ENCODE results near the gene DGKZ. TPM values are rescaled to one million over a fixed set of nuclear protein-coding genes. Genes with fewer than 3 reads are reported as not detected.
"Not testable (repeated sequence)": the region's sequence is repeated elsewhere in the genome, so short reads cannot be mapped to it uniquely, and the experiment has no call there.

Gene DGKZ
- total and polyA plus RNA-seq, 8 donors: 24.0 to 405 (median 61.7) TPM

DNA sequence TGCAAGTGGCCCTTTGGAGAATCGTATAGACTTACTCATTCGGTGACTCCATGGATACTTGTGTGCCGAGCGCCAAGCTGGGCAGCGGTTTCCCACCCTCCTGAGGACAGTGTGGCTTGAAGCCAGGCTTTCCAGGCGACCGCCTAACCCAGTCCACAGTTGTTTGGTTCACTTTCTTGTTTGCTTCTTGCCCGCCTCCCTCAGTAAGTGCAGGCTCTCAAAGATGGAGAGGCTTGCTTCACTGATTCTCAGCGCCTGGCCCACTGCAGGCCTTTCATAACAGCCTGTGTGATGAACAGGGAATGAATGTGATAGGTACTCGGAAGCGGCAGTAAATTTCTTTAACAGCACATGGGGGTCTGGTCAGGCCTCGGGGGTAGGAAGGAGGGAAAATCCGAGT, 23.0 kb downstream of the DGKZ start:
- intact Hi-C loops (cut with DNase I; ENCODE audit: low total_unique reads): no loop called here
- 83 to 92% (median 90%) methylated on average over 13 of the region's 13 CpGs for WGBS, 5 donors
- no peak overlapping the region for H3K27ac ChIP-seq
- peaks cover 50 to 83% (median 78%) of the 10 kb centered on the region in 4 donors for H3K36me3 ChIP-seq
- no peak for DNase-seq
- peaks cover 0 to 17% (median 13%) of the 10 kb centered on the region in 4 donors for H3K4me1 ChIP-seq
- no peaks in the 10 kb centered on the region for H3K27me3 ChIP-seq
- H3K9me3 ChIP-seq: no peaks in the 10 kb centered on the region
- TF ChIP-seq CTCF (IDR thresholded peaks at IDR 0.05): no peak
- no peak for TF ChIP-seq EP300 (IDR thresholded peaks at IDR 0.05)
- no peak for TF ChIP-seq POLR2AphosphoS5 (IDR thresholded peaks at IDR 0.05)
- no peak for TF ChIP-seq POLR2A (IDR thresholded peaks at IDR 0.05)
- no peak overlapping the region for H3K4me3 ChIP-seq

DNA sequence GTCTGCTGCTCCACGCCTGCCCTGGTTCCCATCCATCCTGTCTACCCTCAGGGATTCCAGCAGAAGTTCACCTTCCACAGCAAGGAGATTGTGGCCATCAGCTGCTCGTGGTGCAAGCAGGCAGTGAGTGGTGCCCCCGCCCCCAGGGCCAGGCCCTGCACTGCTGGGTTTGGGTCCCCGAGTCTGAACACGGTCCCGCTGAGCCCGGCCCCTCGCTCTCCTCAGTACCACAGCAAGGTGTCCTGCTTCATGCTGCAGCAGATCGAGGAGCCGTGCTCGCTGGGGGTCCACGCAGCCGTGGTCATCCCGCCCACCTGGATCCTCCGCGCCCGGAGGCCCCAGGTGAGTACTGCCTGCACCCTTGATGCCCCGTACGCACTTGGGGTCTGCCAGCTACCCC, 24.0 kb downstream of the DGKZ start:
- H3K36me3 ChIP-seq: peaks cover 60 to 92% (median 87%) of the 10 kb centered on the region in 4 donors
- H3K27me3 ChIP-seq; H3K9me3 ChIP-seq; H3K27ac ChIP-seq; DNase-seq; H3K4me3 ChIP-seq; intact Hi-C loops (cut with DNase I; ENCODE audit: low total_unique reads): not testable (repeated sequence)
- peaks cover 0 to 17% (median 13%) of the 10 kb centered on the region in 4 donors for H3K4me1 ChIP-seq
- WGBS, 5 donors: 93 to 98% (median 96%) methylated on average over 15 to 19 of the region's 19 CpGs

DNA sequence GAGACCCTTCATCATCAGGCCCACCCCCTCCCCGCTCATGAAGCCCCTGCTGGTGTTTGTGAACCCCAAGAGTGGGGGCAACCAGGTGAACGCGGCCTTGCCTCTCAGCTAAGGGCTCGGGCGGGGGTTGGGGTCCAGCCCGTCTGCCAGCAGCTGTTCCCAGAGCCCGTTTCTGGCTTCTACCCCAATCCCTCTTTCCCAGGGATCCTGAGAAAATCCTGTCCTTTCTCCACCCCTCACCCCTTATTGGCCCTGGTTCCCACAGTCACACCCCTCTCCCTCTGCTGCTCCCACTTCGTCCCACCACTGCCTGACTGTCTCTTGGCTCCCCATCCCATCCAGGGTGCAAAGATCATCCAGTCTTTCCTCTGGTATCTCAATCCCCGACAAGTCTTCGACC, 24.8 kb downstream of the DGKZ start:
- TF ChIP-seq CTCF (IDR thresholded peaks at IDR 0.05): no peak
- no peak for TF ChIP-seq POLR2AphosphoS5 (IDR thresholded peaks at IDR 0.05)
- TF ChIP-seq POLR2A (IDR thresholded peaks at IDR 0.05): no peak
- TF ChIP-seq EP300 (IDR thresholded peaks at IDR 0.05): no peak
- Histone ChIP-seq H3K4me1 (peaks cover 0 to 10% (median 9%) of the 10 kb centered on the region in 4 donors), H3K36me3 (peaks cover 67 to 93% (median 89%) of the 10 kb centered on the region in 4 donors), H3K4me3 (no peak overlapping the region), H3K9me3 (no peaks in the 10 kb centered on the region), H3K27ac (no peak overlapping the region), H3K27me3 (no peaks in the 10 kb centered on the region)
- WGBS, 5 donors: 76 to 86% (median 82%) methylated on average over 10 of the region's 10 CpGs
- intact Hi-C loops (cut with DNase I; ENCODE audit: low total_unique reads): no loop called here
- no peak for DNase-seq

GRCh38 chr11:46372501-46372900, 25.2 kb downstream of the DGKZ start:
- H3K4me3 ChIP-seq; DNase-seq; H3K27me3 ChIP-seq; intact Hi-C loops (cut with DNase I; ENCODE audit: low total_unique reads); H3K27ac ChIP-seq; H3K4me1 ChIP-seq; H3K9me3 ChIP-seq: not testable (repeated sequence)
- H3K36me3 ChIP-seq: peaks cover 72 to 97% (median 93%) of the 10 kb centered on the region in 4 donors
- WGBS, 5 donors: 90 to 96% (median 92%) methylated on average over 9 to 15 of the region's 15 CpGs

DNA sequence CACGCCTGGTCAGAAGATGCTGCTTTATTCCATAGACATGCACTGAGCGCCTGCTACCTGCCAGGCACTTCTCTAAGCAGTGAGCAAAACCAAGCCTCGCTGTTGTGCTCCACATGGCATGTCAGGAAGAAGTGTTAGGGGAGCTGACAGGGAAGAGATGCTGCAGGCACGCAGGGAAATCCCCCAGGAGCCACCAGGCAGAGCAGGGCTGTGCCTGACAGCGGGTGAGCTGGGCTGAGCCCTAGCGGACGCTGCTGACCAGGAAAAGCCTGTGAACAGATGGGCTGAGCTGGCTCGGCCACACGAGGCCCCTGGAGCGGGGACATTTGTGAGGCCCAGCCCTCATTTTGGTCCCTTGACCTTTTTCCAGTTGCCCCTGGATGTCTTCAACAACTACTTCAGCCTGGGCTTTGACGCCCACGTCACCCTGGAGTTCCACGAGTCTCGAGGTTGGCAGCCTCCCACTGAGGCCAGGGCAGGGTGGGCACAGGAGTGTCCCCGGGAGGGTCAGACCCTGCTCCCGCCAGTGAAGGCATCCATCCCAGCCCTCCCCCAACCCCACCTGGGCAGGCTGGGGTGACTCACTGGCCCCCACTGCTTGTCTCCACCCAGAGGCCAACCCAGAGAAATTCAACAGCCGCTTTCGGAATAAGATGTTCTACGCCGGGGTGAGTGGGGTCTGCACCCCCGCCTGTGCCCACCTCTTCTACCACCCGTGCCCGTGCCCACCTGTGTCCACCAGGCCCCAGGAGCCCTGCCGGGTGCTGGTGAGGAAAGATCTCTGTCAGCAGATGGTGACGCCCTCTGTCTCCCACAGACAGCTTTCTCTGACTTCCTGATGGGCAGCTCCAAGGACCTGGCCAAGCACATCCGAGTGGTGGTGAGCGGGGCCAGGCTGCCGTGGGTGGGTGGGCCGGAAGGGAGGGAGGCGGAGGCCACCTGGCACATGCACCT, 26.8 kb downstream of the DGKZ start:
- 84 to 93% (median 93%) methylated on average over 29 to 30 of the region's 30 CpGs for WGBS, 5 donors
- Histone ChIP-seq H3K4me1 (peaks cover 0 to 4% (median 0%) of the 10 kb centered on the region in 4 donors), H3K36me3 (peaks cover 72 to 94% (median 91%) of the 10 kb centered on the region in 4 donors), H3K27ac (no peak overlapping the region), H3K27me3 (no peaks in the 10 kb centered on the region), H3K4me3 (no peak overlapping the region), H3K9me3 (no peaks in the 10 kb centered on the region)
- DNase-seq: no peak
- intact Hi-C loops (cut with DNase I; ENCODE audit: low total_unique reads): no loop called here
- TF ChIP-seq CTCF (IDR thresholded peaks at IDR 0.05) (no peak), EP300 (IDR thresholded peaks at IDR 0.05) (no peak), POLR2A (IDR thresholded peaks at IDR 0.05) (no peak), POLR2AphosphoS5 (IDR thresholded peaks at IDR 0.05) (no peak)

Data from stomach (tissue), 9 donors.